ENCODE results near the gene TBC1D16.
A peak's percentile ranks its signal among the peaks of the same experiment; 100 is the strongest.

Gene TBC1D16

DNA sequence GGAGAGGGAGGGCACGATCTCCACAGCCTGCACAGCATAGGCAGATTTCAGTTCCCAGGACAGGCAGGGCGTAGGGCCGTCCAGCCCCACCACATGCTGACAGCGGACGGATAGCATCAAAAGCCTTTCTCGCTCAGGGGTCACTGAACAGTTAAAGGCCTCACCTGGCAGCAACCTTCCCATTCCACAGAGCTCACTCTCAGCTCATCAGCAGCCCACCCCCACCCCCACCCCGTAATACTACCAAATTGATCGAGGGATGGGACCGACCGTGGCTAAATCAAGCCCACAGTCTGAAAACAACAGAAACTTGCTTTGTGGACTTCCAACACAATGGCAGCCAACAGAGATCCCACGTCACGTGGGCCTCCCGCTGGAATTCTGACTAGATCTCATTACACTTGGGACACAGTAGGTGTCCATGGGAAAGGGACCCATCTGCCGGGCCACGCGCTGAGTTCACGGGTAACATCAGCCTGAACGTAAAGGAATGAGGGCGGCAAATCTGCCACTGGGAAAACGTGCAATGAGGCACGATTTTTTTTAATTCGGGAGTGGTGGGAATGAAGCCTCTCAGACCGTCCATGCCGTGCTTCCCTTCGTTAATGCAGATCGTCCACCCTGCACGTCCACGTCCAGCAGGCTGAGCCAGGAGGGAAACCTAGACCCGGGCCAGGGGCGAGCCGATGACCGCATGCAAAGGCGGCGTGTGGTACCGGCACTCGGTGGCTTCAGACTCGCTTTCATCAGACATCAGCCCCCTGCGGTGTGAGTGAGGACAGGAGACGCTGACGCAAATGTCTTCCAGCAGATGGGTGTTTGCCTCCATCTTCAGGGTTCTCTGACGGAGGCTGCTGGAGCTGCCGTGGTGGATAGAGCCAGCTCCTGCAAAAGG is 92.1 kb downstream of the TBC1D16 start:
- TF ChIP-seq PAX5 (IDR thresholded peaks at IDR 0.05; ENCODE audit: insufficient read depth, low read length, severe bottlenecking) = no peak
- no peak for TF ChIP-seq POLR2A (IDR thresholded peaks at IDR 0.05; ENCODE audit: low read depth, low read length)
- FAIRE-seq (no peak), DNase-seq (ENCODE audit: insufficient read length, low spot score) (no peak)

DNA sequence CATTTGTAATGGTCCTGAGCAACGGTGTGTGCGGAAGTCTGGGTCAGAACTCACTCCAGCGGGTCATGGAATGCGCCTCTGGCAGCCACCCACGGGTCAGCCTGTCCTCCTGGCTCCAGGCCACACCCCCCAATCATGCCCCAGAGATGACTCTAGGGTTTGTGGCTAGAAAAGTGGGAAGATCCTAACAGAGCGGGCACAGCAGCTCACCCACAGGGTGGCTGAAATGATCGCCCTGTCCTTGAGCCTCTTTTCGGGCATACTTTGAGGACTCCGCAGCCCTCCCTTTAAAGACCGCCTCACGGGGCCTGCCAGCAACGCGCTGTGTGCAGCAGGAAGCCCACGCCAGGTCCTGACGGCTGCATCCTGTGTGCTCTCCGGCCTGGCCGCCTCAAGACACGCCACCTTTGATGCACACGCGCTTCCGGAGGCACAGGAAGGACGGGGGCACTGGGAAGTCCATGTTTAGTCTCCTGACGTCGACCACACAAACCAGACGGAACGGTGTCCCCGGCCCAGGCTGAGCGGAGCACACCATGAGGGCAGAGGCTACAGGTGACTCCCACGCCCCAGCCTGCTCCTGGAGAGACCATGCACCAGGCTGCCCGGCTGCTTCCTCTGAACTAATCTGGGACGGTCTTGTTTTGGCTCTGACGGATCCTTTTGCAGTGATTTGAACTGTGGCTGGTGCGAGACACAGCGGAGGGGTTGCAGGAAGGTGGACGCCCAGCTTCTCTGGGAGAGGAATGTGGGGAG is 92.9 kb downstream of the TBC1D16 start:
- DNase-seq (ENCODE audit: insufficient read length, low spot score) = no peak
- FAIRE-seq = peak; percentile 78
- no peak for TF ChIP-seq POLR2A (IDR thresholded peaks at IDR 0.05; ENCODE audit: low read depth, low read length)
- TF ChIP-seq POU2F2 (IDR thresholded peaks at IDR 0.05; ENCODE audit: low read depth, low read length) = no peak
- TF ChIP-seq POLR2AphosphoS5 (IDR thresholded peaks at IDR 0.05; ENCODE audit: low read depth, low read length) = no peak
- TF ChIP-seq PAX5 (IDR thresholded peaks at IDR 0.05; ENCODE audit: insufficient read depth, low read length, severe bottlenecking) = no peak
- TF ChIP-seq SPI1 (IDR thresholded peaks at IDR 0.05; ENCODE audit: low read depth, low read length) = no peak
- no peak for TF ChIP-seq TAF1 (IDR thresholded peaks at IDR 0.05; ENCODE audit: low read depth, low read length)

DNA sequence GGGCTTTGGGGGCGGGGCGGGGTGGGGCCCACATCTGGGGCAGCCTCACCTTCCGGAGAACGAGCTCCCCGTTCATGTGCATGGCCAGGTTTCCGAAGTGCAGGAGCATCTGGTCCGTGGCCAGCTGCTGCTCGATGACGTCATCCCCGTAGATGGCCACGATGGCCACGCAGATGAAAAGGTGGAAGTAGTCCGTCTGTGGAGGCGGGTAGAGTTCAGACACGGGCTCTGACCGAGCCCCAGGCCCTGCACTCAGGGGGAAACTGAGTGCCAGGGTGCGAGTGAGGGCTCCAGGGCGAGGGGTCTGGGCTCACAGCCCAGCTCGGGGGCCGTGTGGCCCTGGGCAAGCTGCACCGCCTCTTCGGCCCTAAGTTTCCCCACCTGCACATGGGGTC is 93.7 kb downstream of the TBC1D16 start:
- TF ChIP-seq POLR2A (IDR thresholded peaks at IDR 0.05; ENCODE audit: low read depth, low read length) (no peak), POU2F2 (IDR thresholded peaks at IDR 0.05; ENCODE audit: low read depth, low read length) (no peak), SPI1 (IDR thresholded peaks at IDR 0.05; ENCODE audit: low read depth, low read length) (no peak), TAF1 (IDR thresholded peaks at IDR 0.05; ENCODE audit: low read depth, low read length) (no peak), POLR2AphosphoS5 (IDR thresholded peaks at IDR 0.05; ENCODE audit: low read depth, low read length) (no peak), PAX5 (IDR thresholded peaks at IDR 0.05; ENCODE audit: insufficient read depth, low read length, severe bottlenecking) (no peak)
- no peak for FAIRE-seq

DNA sequence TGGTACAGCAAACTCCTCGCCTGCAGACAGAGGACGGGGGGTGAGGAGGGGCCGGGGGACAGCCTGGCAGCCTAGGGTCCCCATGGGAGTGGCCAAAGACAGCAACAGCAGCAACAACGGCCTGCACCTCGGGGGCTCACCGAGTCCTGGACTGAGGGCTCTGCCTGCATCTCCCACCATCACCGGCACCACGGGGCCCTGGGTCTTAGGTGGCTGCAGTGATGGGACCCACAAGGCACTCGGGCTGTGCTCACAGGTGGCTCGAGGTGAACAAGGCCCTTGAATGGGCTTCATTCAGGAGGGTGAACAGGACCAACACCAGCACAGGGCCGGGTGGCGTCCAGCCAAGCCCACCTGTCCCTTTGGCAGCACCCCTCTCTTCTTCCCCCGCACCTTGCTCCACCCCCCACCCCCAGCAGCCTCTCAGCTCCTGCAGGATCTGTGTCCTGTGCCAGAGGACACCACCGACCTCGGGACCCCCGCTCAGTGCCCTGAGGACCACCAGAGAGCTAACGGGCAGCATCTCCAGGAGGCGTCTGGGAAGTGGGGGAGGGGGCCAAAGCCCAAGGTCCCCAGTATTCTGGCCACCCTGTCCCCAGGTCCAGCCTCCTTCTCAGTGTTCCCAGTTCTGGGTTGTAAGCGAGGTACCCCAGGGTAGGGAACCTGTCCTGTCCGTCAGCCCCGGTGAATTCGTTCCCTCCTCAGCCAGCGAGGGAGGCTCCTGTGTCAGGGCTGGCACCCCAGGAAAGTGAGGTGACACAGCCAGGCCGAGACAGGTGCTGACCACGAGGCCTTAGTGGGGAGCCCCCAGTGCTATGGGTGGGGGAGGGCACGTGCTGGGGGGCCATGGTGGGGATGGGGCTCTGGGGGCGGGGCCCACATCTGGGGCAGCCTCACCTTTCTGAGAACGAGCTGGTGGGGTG is 94.3 kb downstream of the TBC1D16 start:
- no peak for TF ChIP-seq SPI1 (IDR thresholded peaks at IDR 0.05; ENCODE audit: low read depth, low read length)
- TF ChIP-seq PAX5 (IDR thresholded peaks at IDR 0.05; ENCODE audit: insufficient read depth, low read length, severe bottlenecking) = no peak
- no peak for TF ChIP-seq POLR2A (IDR thresholded peaks at IDR 0.05; ENCODE audit: low read depth, low read length)
- TF ChIP-seq POU2F2 (IDR thresholded peaks at IDR 0.05; ENCODE audit: low read depth, low read length) = no peak
- no peak for TF ChIP-seq TAF1 (IDR thresholded peaks at IDR 0.05; ENCODE audit: low read depth, low read length)
- no peak for TF ChIP-seq POLR2AphosphoS5 (IDR thresholded peaks at IDR 0.05; ENCODE audit: low read depth, low read length)
- DNase-seq (ENCODE audit: insufficient read length, low spot score) = no peak
- no peak for FAIRE-seq

More for the DNA sequence above, 93.7 kb downstream of the TBC1D16 start:
- DNase-seq (ENCODE audit: insufficient read length, low spot score) = no peak

DNA sequence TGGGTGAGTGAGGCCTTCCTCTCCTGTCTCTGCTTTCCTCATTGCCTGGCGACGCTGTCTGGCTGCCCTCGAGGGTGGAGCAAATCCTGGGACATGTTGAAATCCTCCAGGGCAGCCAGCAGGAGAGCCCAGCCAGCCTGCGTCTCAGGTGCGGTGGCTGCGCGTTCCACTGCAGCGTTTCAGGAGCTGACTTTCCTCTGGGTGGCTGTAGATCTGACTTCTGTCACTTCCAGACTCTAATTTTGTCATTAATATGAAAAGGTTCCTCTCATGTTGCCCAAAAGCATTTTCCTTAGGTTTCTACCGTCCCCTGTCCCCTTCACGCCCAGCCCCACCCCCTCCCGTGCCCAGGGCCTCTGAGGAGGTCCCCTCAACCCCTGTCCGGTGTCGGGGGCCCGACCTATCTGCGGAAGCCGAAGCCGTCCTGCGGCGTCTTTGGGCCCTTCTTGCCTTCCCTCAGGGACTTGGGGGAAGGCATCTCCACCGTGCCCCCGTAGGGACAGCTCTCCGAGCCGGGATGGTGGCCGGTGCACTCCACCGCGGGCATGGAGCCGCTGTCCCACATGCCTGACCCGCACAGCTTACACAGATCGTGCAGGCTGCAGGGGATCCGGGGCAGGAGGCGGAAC is 95.1 kb downstream of the TBC1D16 start:
- FAIRE-seq (no peak), DNase-seq (ENCODE audit: insufficient read length, low spot score) (no peak)
- TF ChIP-seq SPI1 (IDR thresholded peaks at IDR 0.05; ENCODE audit: low read depth, low read length) (no peak), TAF1 (IDR thresholded peaks at IDR 0.05; ENCODE audit: low read depth, low read length) (no peak), POU2F2 (IDR thresholded peaks at IDR 0.05; ENCODE audit: low read depth, low read length) (no peak), POLR2AphosphoS5 (IDR thresholded peaks at IDR 0.05; ENCODE audit: low read depth, low read length) (no peak), PAX5 (IDR thresholded peaks at IDR 0.05; ENCODE audit: insufficient read depth, low read length, severe bottlenecking) (no peak), POLR2A (IDR thresholded peaks at IDR 0.05; ENCODE audit: low read depth, low read length) (no peak)

DNA sequence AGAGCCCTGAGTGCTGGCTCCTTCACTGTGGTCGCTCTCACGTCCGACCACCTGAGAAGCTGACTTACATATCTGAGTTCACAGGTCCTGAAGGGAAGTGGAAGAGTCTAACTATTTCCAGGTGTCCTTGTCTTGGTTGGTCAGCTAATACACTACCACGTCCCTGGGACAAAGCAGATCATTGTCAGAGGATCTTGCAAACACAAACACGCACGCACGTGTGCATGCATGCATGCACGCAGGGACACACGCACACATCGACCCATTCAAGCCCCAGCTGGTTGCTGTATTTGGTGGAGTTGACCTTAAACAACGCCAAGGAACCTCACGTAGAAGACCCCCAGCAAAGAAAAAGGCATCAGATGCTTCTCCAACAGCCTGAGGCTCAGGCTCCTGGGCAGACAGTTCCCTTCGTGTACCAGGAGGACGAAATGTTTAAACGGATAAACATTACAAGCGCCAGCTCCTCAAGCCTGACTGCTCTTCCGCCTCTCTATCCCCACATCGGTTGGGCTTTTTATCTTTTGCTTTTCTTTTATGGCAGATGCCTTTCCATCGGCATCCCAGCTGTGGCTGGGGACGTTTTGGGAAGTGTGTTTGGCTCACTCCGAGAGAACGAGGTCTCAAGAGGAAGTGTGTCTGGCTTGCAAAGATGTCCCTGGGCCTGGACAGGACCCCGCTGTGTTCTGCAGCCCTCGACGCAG is 95.8 kb downstream of the TBC1D16 start:
- DNase-seq (ENCODE audit: insufficient read length, low spot score) (no peak), FAIRE-seq (no peak)
- no peak for TF ChIP-seq POLR2AphosphoS5 (IDR thresholded peaks at IDR 0.05; ENCODE audit: low read depth, low read length)
- no peak for TF ChIP-seq POU2F2 (IDR thresholded peaks at IDR 0.05; ENCODE audit: low read depth, low read length)
- TF ChIP-seq TAF1 (IDR thresholded peaks at IDR 0.05; ENCODE audit: low read depth, low read length) = no peak
- no peak for TF ChIP-seq PAX5 (IDR thresholded peaks at IDR 0.05; ENCODE audit: insufficient read depth, low read length, severe bottlenecking)
- no peak for TF ChIP-seq POLR2A (IDR thresholded peaks at IDR 0.05; ENCODE audit: low read depth, low read length)
- no peak for TF ChIP-seq SPI1 (IDR thresholded peaks at IDR 0.05; ENCODE audit: low read depth, low read length)

DNA sequence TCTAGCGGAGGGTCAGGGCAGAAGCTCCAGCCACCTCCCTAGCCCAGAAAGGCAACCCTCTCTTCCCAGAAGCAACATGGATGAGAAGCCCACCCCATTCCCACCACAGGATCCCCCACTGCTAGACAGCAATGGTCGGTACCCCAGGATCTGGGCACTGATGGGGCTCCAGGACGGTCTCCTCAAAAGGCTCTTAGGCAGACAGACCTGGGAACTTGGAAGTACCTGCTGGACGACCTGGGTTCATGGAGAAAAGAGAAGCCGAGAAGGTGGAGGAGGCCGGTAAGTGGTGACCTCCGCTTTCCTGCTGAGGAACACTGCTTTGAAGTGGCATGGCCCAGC is 96.6 kb downstream of the TBC1D16 start:
- DNase-seq (ENCODE audit: insufficient read length, low spot score) = no peak
- FAIRE-seq = no peak
- TF ChIP-seq POU2F2 (IDR thresholded peaks at IDR 0.05; ENCODE audit: low read depth, low read length) (no peak), SPI1 (IDR thresholded peaks at IDR 0.05; ENCODE audit: low read depth, low read length) (no peak), TAF1 (IDR thresholded peaks at IDR 0.05; ENCODE audit: low read depth, low read length) (no peak), POLR2AphosphoS5 (IDR thresholded peaks at IDR 0.05; ENCODE audit: low read depth, low read length) (no peak), PAX5 (IDR thresholded peaks at IDR 0.05; ENCODE audit: insufficient read depth, low read length, severe bottlenecking) (no peak)

Data from GM12891 (cell line).